ENCODE data around the gene MBL2.

DNA sequence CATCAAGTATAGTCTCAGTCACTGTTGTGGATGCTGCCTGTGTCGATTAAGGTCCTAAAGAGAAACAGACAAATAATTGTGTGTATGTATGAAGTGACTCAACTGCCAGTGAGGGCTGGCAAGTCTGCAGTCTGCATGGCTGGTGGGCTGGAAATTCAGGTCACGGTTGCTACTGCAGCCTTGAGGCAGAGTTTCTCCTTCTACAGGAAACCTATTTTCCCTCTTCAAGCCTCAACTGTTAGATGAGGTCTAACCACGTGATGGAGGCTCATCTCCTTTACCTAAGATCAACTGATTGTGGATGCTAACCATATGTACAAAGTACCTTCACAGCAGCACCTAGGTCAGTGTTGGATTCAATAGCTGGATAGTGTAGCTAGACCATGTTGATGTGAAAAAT, 29.9 kb downstream of the MBL2 start:
- TF ChIP-seq EZH2 (IDR thresholded peaks at IDR 0.05; ENCODE audit: low read depth) (no peak), CTCF (conservative IDR thresholded peaks at IDR 0.05) (no peak)
